ENCODE results near the gene KIF16B. TPM values are rescaled to one million over a fixed set of nuclear protein-coding genes. Genes with fewer than 3 reads are reported as not detected.

The KIF16B gene
- total and polyA plus RNA-seq, 2 of the 13 experiments (the other 11 are each of a cell fraction or from before 2014, with no cell fraction given): 6.9 to 18.0 TPM

DNA sequence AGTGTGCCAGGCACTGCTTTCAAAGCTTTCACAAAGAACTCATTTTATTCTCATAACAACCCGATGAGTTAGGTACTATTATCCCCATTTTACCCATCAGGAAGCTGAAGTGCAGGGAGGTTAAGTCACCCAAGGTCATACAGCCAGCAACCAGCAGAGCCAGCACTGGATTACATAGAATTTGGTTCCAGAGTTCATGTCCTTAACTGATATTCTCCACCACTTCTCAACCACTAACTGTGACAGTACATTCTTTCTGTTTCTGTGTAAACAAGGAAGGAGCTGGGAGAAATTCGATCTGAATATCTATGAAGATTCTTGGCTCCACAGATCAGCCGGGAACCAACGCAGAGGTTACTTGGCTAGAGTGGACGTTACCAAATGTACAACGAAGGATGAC, 98.0 kb downstream of the KIF16B start (continued):
- TF ChIP-seq FOXK2 (IDR thresholded peaks at IDR 0.05) (peak; percentile 80; the same call in 1 of the 2 replicates), RAD21 (CRISPR knock-in tag; IDR thresholded peaks at IDR 0.05) (peak; percentile 23; the same call in 1 of the 2 replicates), HDAC1 (CRISPR knock-in tag; IDR thresholded peaks at IDR 0.05) (peak; percentile 78), KAT2B (IDR thresholded peaks at IDR 0.05; ENCODE audit: borderline replicate concordance, low read depth, low read length) (no peak), HNF4G (IDR thresholded peaks at IDR 0.05; ENCODE audit: borderline replicate concordance, low read depth, low read length) (peak; percentile 80), HNF4G (CRISPR knock-in tag; IDR thresholded peaks at IDR 0.05; ENCODE audit: borderline replicate concordance, low read depth) (peak; percentile 49; the same call in 1 of the 2 replicates), NFKB2 (CRISPR knock-in tag; IDR thresholded peaks at IDR 0.05; ENCODE audit: borderline replicate concordance) (no peak), UBTF (CRISPR knock-in tag; IDR thresholded peaks at IDR 0.05) (no peak), SOX13 (IDR thresholded peaks at IDR 0.05) (0 out of 2 replicates have a peak, but pooled peaks have one; percentile 25), SOX13 (CRISPR knock-in tag; conservative IDR thresholded peaks at IDR 0.05 in 1 of 2, IDR thresholded peaks at IDR 0.05 in 1 of 2) (peak in 1 of 2 experiments; percentile 82; a peak in 2 of 4 replicates), MZF1 (CRISPR knock-in tag; IDR thresholded peaks at IDR 0.05; ENCODE audit: borderline replicate concordance) (no peak), RARA (CRISPR knock-in tag; IDR thresholded peaks at IDR 0.05) (peak; percentile 95), SIN3A (IDR thresholded peaks at IDR 0.05; ENCODE audit: borderline replicate concordance, low read depth, low read length) (no peak), GMEB1 (CRISPR knock-in tag; IDR thresholded peaks at IDR 0.05; ENCODE audit: borderline replicate concordance) (0 out of 2 replicates have a peak, but pooled peaks have one; percentile 11), FOXO1 (CRISPR knock-in tag; IDR thresholded peaks at IDR 0.05) (peak; percentile 85; the same call in 1 of the 2 replicates), ZUFSP (CRISPR knock-in tag; IDR thresholded peaks at IDR 0.05; ENCODE audit: borderline replicate concordance) (no peak)
- TF ChIP-seq, protein P1, sequence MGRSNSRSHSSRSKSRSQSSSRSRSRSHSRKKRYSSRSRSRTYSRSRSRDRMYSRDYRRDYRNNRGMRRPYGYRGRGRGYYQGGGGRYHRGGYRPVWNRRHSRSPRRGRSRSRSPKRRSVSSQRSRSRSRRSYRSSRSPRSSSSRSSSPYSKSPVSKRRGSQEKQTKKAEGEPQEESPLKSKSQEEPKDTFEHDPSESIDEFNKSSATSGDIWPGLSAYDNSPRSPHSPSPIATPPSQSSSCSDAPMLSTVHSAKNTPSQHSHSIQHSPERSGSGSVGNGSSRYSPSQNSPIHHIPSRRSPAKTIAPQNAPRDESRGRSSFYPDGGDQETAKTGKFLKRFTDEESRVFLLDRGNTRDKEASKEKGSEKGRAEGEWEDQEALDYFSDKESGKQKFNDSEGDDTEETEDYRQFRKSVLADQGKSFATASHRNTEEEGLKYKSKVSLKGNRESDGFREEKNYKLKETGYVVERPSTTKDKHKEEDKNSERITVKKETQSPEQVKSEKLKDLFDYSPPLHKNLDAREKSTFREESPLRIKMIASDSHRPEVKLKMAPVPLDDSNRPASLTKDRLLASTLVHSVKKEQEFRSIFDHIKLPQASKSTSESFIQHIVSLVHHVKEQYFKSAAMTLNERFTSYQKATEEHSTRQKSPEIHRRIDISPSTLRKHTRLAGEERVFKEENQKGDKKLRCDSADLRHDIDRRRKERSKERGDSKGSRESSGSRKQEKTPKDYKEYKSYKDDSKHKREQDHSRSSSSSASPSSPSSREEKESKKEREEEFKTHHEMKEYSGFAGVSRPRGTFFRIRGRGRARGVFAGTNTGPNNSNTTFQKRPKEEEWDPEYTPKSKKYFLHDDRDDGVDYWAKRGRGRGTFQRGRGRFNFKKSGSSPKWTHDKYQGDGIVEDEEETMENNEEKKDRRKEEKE (IDR thresholded peaks at IDR 0.05): no peak
